ENCODE results near the gene SERPING1. TPM values are rescaled to one million over a fixed set of nuclear protein-coding genes. Genes with fewer than 3 reads are reported as not detected.

The SERPING1 gene
- total RNA-seq, 1 donor = 2.4 TPM

DNA sequence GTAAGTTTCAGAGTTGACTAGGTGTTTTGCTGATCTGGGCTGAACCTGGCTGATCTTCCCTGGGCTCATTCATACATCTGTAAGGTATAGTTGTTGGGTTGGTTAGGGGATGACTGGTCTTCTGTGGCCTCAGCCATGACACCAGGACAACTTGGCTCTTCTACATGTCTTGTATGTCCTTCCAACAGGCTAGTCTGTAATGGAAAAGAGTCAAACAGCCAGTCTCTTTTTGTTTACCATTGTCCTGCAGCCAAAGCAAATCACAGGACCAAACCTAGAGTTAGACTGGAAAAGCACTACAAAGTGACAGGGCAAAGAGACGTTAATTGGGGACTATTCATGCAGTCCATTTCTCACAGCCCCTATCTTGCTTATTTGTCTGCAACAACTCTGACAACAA lies 17.8 kb downstream of the SERPING1 start:
- Histone ChIP-seq H3K9me3 (ENCODE audit: low read depth, low read length) (peaks cover 11% of the 10 kb centered on the region), H3K4me1 (ENCODE audit: insufficient read depth, low read length) (no peaks in the 10 kb centered on the region), H3K27me3 (ENCODE audit: insufficient read depth, low read length) (no peaks in the 10 kb centered on the region), H3K4me3 (ENCODE audit: low read length) (no peak overlapping the region)

DNA sequence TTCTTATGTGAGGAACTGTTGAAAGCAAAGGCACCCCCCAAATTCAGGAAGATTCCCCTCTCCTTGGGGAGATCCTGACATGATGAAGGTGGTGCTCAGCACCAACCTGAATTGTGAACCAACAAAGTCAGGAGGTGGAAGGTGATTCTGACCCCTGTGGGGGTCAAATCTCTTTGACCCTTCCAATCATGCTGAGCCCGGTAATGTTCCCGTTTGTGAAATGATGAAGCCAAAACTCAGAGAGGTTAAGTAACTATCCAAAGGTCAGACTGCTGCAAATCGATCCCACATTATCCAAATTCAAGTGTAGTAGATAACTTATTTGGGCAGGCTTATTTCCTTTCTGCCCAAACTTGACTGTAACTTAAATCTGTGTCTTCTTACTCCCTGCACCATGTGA lies 19.1 kb downstream of the SERPING1 start:
- Histone ChIP-seq H3K4me1 (ENCODE audit: insufficient read depth, low read length) (no peaks in the 10 kb centered on the region), H3K9me3 (ENCODE audit: low read depth, low read length) (peaks cover 12% of the 10 kb centered on the region), H3K27me3 (ENCODE audit: insufficient read depth, low read length) (no peaks in the 10 kb centered on the region), H3K4me3 (ENCODE audit: low read length) (no peak overlapping the region)

DNA sequence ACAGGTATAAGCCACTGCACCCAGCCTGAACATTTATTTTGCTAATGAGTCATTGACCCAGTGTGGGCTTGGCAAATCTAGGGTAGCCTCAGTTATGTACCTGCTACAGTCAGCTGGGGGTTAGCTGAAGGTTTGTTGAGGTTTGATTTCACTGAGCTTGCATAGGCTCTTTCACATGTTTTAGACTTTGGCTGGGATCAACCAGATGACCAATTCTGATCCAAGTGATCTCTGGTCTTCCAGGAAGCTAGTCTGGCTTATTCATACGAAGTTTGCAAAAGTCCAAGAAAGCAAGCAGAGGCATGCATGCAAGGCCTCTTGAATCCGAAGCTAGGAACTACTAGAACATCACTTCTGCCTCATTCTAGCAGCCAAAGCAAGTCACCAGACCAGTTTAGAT lies 21.0 kb downstream of the SERPING1 start:
- Histone ChIP-seq H3K4me1 (ENCODE audit: insufficient read depth, low read length) (no peaks in the 10 kb centered on the region), H3K4me3 (ENCODE audit: low read length) (no peak overlapping the region), H3K27me3 (ENCODE audit: insufficient read depth, low read length) (no peaks in the 10 kb centered on the region), H3K9me3 (ENCODE audit: low read depth, low read length) (peaks cover 12% of the 10 kb centered on the region)

DNA sequence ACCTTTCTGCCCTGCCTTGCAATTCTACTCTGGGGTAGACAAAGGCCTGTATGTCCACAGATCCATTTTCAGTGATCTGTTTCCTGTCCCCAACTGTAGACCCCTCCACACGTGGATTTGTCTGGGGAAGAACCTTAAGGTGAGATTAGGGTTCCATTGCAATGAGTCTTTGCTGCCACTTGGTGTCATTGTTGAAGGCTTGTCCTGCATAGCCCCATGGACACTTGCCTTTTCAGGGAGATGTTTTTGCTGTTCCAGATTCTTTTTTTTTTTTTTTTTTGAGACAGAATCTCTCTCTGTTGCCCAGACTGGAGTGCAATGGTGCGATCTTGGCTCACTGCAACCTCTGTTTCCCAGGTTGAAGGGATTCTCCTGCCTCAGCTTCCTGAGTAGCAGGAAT lies 21.8 kb downstream of the SERPING1 start:
- Histone ChIP-seq H3K27me3 (ENCODE audit: insufficient read depth, low read length) (no peaks in the 10 kb centered on the region), H3K4me1 (ENCODE audit: insufficient read depth, low read length) (no peaks in the 10 kb centered on the region), H3K9me3 (ENCODE audit: low read depth, low read length) (peaks cover 12% of the 10 kb centered on the region), H3K4me3 (ENCODE audit: low read length) (no peak overlapping the region)

DNA sequence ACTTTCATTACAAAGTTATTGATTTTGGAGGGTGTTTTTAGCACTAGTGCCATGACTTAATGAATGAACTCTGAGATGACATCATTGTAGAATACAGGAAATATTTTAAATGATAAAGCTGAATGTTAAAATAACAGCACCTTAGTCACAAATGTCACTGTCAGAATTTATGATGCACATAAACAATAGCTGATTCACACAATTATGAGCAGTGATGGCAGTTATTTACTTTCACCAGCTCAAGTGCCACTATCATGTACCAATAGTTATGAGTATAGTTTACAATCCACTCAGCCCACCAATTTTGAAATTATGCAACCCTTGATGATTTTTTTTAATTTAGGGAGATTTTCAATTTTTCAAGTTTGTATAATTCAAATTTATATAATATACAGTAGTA lies 23.0 kb downstream of the SERPING1 start:
- H3K27me3 ChIP-seq (ENCODE audit: insufficient read depth, low read length) = no peaks in the 10 kb centered on the region
- no peak overlapping the region for H3K4me3 ChIP-seq (ENCODE audit: low read length)
- H3K4me1 ChIP-seq (ENCODE audit: insufficient read depth, low read length) = no peaks in the 10 kb centered on the region
- peaks cover 12% of the 10 kb centered on the region for H3K9me3 ChIP-seq (ENCODE audit: low read depth, low read length)

DNA sequence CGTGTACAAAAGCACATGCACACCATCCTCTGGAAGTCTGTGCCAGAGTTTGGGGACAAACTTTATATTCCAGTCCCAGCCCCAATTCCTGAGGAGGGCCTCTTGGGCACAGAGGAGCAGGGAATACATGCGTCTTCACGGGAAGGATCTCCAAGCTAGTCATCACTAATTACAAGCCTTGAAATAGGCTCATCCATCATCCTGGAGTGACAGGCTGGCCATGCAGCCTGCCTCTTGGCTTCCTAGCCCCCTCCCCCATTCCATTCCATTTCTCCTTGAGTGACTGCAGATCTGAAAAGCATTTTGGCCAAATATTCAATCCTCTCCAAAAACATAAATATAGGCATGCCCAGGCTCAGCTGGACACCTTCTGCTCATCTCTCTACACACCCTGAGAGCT lies 24.8 kb downstream of the SERPING1 start:
- H3K9me3 ChIP-seq (ENCODE audit: low read depth, low read length) = peaks cover 12% of the 10 kb centered on the region
- H3K4me3 ChIP-seq (ENCODE audit: low read length) = no peak overlapping the region
- no peaks in the 10 kb centered on the region for H3K4me1 ChIP-seq (ENCODE audit: insufficient read depth, low read length)
- H3K27me3 ChIP-seq (ENCODE audit: insufficient read depth, low read length) = no peaks in the 10 kb centered on the region

DNA sequence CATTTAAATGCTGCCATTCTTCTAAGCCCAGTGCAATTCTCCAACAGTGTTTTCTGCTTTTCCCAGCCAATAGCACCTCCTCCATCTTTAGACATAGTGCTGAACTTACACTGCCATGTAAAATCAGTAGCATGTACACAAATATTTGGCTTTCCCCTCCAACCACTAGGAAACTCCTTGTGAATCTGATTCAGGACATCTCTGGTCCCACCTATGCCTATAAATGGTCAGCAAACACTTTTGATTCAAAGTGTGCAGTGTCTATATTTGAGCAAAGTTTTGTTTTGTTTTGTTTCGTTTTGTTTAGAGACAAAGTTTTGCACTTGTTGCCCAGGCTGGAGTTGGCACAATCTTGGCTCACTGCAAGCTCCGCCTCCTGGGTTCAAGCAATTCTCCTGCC lies 27.4 kb downstream of the SERPING1 start:
- H3K4me1 ChIP-seq (ENCODE audit: insufficient read depth, low read length) = no peaks in the 10 kb centered on the region
- H3K4me3 ChIP-seq (ENCODE audit: low read length) = no peak overlapping the region
- no peaks in the 10 kb centered on the region for H3K27me3 ChIP-seq (ENCODE audit: insufficient read depth, low read length)
- peaks cover 6% of the 10 kb centered on the region for H3K9me3 ChIP-seq (ENCODE audit: low read depth, low read length)

DNA sequence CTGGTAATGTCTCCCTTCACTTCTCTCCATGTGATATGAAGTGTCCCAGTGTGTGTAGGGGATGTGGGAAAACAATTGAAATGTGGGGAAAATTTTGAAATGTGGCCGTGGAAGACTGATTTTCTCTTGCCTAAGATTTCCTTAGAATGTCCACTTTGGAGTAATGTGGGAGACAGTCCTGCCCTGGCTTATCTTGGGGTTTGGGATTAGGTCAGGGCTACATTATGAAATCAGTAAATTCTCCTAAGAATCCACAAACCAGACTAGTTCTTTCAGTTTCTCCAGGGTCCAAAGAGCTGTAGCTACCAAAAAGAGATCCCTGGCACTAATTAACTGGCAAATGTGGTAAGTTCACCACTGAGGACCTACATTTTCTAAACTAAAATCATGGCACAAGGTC lies 29.4 kb downstream of the SERPING1 start:
- H3K9me3 ChIP-seq (ENCODE audit: low read depth, low read length) = no peaks in the 10 kb centered on the region
- H3K4me3 ChIP-seq (ENCODE audit: low read length) = no peak overlapping the region
- no peaks in the 10 kb centered on the region for H3K27me3 ChIP-seq (ENCODE audit: insufficient read depth, low read length)
- no peaks in the 10 kb centered on the region for H3K4me1 ChIP-seq (ENCODE audit: insufficient read depth, low read length)

DNA sequence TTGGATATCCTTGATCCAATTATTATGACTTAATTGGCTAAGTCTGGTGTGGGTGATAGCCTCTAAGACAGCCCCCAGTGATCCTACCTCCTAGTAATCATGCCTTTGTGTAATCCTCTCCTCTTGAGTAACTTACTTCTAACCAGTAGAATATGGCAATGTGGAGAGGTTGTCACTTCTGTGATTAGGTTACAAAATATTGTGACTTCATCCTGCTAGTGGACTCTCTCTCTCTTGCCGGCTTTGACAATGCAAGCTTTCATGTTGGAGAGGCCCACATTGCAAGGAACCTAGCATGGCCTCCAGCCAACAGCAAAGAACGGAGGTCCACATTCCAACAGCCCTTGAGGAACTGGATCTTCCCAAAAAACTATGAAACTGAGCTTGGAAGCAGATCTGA lies 32.7 kb downstream of the SERPING1 start:
- H3K4me3 ChIP-seq (ENCODE audit: low read length) = no peak overlapping the region
- no peaks in the 10 kb centered on the region for H3K4me1 ChIP-seq (ENCODE audit: insufficient read depth, low read length)
- peaks cover 4% of the 10 kb centered on the region for H3K27me3 ChIP-seq (ENCODE audit: insufficient read depth, low read length)
- no peaks in the 10 kb centered on the region for H3K9me3 ChIP-seq (ENCODE audit: low read depth, low read length)

DNA sequence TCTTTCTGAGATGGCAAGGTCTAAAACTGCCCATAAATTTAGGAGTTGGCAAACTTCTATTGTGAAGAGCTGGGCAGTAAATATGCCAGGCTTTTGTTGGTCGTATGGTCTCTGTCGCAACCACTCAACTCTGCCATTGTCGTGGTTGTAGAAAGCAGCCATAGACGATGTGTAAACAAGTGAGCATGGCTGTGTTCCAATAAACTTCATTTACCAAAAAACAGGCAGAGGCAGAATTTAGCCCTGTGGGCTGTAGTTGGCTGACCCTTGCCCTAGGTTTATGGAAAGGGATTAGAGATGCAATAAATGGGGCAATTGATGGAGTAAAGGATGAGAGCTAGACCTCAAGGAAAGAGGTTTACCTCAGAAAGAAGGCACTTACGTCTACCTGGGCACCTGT lies 34.6 kb downstream of the SERPING1 start:
- peaks cover 7% of the 10 kb centered on the region for H3K27me3 ChIP-seq (ENCODE audit: insufficient read depth, low read length)
- H3K9me3 ChIP-seq (ENCODE audit: low read depth, low read length) = no peaks in the 10 kb centered on the region
- no peaks in the 10 kb centered on the region for H3K4me1 ChIP-seq (ENCODE audit: insufficient read depth, low read length)
- H3K4me3 ChIP-seq (ENCODE audit: low read length) = no peak overlapping the region

DNA sequence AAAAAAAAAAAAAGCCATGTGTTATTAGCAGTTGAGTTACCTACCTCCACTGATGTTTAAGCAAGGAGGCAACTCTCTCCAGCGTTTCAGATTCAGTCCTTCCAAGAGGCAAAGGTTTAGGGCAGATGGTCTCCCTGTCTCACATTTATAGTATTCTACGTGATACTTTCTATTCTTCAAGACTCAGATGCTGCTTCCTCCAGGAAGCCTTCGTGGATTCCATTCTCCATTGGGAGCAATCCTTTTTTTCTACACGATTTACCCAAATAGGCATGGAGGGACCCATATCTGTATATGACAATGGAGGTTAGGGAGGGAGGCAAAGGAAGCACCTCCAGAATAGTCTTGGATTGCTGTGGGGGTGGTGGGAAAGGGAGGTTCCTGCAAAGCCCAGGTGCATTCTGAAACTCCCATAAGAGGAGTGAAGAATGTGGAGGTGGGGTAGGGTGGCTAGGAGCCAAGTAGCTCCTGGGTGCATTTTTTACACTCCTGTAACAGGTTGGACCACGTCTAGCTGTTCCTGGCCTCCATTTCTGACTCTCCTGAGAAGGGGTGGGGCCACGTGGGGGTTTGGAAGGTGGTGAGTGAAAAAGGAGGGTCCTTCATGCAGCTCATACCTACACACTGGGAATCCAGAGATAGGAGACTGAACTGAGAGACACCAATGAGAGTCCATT lies 36.0 kb downstream of the SERPING1 start:
- Histone ChIP-seq H3K4me1 (ENCODE audit: insufficient read depth, low read length) (peaks cover 11% of the 10 kb centered on the region), H3K27me3 (ENCODE audit: insufficient read depth, low read length) (peaks cover 15% of the 10 kb centered on the region), H3K9me3 (ENCODE audit: low read depth, low read length) (no peaks in the 10 kb centered on the region), H3K4me3 (ENCODE audit: low read length) (no peak overlapping the region)

DNA sequence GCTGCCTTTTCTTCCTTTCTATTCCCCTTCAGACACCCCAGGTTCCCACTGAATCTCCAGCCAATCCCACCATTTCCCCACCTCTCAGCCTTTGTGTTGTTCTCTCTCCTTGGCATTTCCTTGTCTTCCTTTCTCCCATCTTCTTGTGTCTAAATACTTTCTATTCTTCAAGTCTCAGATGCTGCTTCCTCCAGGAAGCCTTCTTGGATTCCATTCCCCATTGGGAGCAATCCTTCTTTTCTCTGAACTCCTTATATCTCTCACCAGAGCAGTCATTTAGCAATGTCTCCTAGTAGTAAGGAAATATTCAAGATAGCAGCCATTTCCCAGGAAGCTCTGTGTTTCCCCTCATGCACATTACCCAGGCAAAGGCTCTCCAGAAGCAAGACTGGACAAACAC lies 36.8 kb downstream of the SERPING1 start:
- no peaks in the 10 kb centered on the region for H3K9me3 ChIP-seq (ENCODE audit: low read depth, low read length)
- H3K27me3 ChIP-seq (ENCODE audit: insufficient read depth, low read length) = peaks cover 15% of the 10 kb centered on the region
- H3K4me3 ChIP-seq (ENCODE audit: low read length) = no peak overlapping the region
- peaks cover 19% of the 10 kb centered on the region for H3K4me1 ChIP-seq (ENCODE audit: insufficient read depth, low read length)

DNA sequence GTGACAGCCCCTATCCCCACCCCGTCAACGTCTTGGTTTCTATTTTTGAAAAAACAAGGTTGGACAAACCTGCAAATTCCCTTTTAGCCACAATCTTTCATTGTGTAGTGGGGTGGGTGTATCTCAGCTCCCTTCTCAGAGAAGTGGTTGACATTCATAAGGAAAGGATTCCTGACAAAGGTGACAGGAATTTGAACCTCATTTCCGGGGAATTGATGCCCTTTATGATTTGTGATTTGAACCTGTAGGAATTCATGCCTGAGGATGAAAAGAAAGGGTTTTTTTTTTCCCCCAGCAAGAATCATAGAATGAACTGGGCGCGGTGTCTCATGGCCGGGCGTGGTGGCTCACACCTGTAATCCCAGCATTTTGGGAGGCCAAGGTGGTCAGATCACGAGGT lies 37.8 kb downstream of the SERPING1 start:
- H3K4me3 ChIP-seq (ENCODE audit: low read length) = no peak overlapping the region
- H3K27me3 ChIP-seq (ENCODE audit: insufficient read depth, low read length) = peaks cover 17% of the 10 kb centered on the region
- no peaks in the 10 kb centered on the region for H3K9me3 ChIP-seq (ENCODE audit: low read depth, low read length)
- peaks cover 24% of the 10 kb centered on the region for H3K4me1 ChIP-seq (ENCODE audit: insufficient read depth, low read length)

DNA sequence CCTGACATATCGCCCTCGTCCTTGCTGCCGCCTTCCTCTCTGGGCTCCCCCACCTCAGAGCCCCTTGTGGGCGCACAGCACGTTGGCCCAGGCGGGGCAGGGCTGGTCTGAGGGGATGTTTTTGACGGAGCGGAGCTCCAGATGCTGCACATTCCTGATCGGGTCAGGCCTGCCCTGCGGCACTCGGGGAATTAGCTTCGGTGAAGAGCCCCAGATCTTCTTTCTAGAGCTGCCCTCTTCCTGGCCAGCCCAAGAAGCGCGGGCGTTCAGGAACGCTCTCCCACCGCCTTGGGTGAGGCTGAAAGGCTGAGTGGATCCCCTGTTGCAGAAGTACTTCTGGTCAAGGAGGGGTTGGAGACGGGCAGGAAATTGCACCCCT lies 40.1 kb downstream of the SERPING1 start:
- peaks cover 24% of the 10 kb centered on the region for H3K4me1 ChIP-seq (ENCODE audit: insufficient read depth, low read length)
- no peak overlapping the region for H3K4me3 ChIP-seq (ENCODE audit: low read length)
- H3K9me3 ChIP-seq (ENCODE audit: low read depth, low read length) = no peaks in the 10 kb centered on the region
- H3K27me3 ChIP-seq (ENCODE audit: insufficient read depth, low read length) = peaks cover 17% of the 10 kb centered on the region

DNA sequence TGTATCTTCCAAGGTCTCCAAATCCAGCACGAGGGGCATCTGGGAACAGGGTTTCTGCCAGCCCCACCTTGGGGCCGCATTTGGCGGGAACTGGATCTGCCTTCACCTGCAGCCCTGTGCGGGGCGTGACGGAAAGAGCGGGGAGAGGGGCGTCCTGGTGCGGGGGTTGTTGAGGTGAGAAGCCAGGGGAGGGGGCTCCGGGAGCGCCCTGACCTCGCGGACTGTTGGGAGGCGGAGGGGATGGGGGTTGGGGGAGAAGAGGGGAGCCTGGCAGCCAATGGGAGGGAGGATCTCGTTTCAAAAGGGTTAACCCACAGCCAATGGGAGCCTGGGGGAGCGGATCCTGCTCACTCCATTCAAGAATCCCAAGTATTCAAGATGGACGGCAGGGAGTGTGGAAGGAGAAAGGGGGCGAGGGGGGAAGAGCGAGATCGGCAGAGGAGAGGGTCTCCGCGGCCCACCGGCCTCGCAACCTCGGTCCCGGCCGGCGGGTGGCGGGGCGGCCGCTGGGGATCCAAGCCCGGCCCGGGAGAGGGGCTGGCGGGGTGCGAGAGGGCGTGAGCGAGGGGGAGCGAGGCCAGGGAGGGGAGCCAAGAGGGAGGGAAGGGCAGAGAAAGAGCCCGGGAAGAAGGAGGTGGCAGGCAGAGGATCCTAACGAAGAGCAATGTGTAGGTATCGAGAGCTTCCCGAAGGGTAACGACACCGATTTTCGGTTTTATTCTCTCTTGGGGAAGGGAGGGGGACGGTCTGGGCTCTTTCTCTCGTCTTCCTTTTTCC lies 40.7 kb downstream of the SERPING1 start:
- H3K9me3 ChIP-seq (ENCODE audit: low read depth, low read length) = no peaks in the 10 kb centered on the region

DNA sequence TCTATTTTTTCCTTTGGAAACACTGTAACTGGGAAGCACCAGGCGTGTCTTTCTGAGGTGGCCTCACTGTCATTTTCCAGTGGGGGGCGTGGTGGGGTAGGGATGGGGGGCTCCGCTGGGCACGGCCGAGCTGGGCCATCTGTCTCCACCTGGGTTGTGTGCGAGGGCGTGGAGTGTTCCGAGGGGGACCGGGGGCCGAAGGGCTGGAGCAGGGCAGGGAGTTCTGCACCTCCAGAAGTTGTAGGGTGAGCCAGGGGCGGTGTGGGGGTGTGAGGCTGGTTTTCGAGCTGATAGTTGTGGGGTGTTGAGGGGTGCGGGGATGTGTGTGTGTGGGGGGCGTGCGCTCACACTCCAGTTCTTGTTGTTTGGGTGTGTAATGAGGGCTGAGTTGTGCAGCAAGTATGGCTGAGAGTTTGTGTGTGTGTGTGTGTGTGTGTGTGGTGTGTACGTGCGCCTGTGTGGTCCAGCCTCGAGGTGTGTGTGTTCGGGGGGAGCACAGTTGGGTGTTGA lies 41.4 kb downstream of the SERPING1 start:
- Histone ChIP-seq H3K27me3 (ENCODE audit: insufficient read depth, low read length) (peaks cover 18% of the 10 kb centered on the region), H3K4me3 (ENCODE audit: low read length) (peak overlapping the region; percentile 41), H3K4me1 (ENCODE audit: insufficient read depth, low read length) (peaks cover 24% of the 10 kb centered on the region), H3K9me3 (ENCODE audit: low read depth, low read length) (no peaks in the 10 kb centered on the region)

More for the DNA sequence above, 40.7 kb downstream of the SERPING1 start:
- Histone ChIP-seq H3K27me3 (ENCODE audit: insufficient read depth, low read length) (peaks cover 17% of the 10 kb centered on the region), H3K4me3 (ENCODE audit: low read length) (peak overlapping the region; percentile 41), H3K4me1 (ENCODE audit: insufficient read depth, low read length) (peaks cover 24% of the 10 kb centered on the region)

Measured in mononuclear cell (primary cell).